T-cell (primary cell): ENCODE measurements around the gene DOCK9. TPM values are rescaled to one million over a fixed set of nuclear protein-coding genes. Genes with fewer than 3 reads are reported as not detected.
A peak's percentile ranks its signal among the peaks of the same experiment; 100 is the strongest.

Experiments
- ATAC-seq, 4 experiments: fragments of 200-7000 bp in 3 of 4; fragments of 150-1000 bp in 1 of 4; cut with Tn5 transposase; replicated peaks in 1 of 4; 1 replicate in 3 of 4; 2 replicates in 1 of 4; pipeline ENCODE4 v1.10.0; 2021; ENCODE audit warnings: moderate library complexity in 3 of 4, mild to moderate bottlenecking in 2 of 4, moderate number of reproducible peaks in 1 of 4
- CTCF ChIA-PET, 2 donors: fragments of 300-600 bp; sonication (Branson Sonifier 250); formaldehyde crosslinking; loops; one replicate each; lab custom pipeline; 2022; ENCODE audit warnings: antibody characterized with exemption in 2 of 2; lab: Charles Lee
- POLR2A ChIA-PET, 2 donors: fragments of 300-600 bp; sonication (Branson Sonifier 250); formaldehyde crosslinking; loops; one replicate each; lab custom pipeline; 2022; ENCODE audit warnings: antibody characterized with exemption in 2 of 2; lab: Charles Lee
- DNase-seq, 35 experiments: peaks; one replicate each; pipeline versions ENCODE4 v3.0.0 to v3.0.0-alpha.2; 2013 to 2023
- H3K27ac ChIP-seq: one replicate; pipeline ENCODE4 v1.5.1; 2013; ENCODE audit warnings: low read length
- H3K27me3 ChIP-seq, 2 experiments: replicated peaks in 1 of 2; 1 replicate in 1 of 2; 2 replicates in 1 of 2; pipeline versions ENCODE4 v1.6.1 to v1.7.0; 2013; ENCODE audit warnings: low read length in 1 of 2, mixed read lengths in 1 of 2; ENCODE audit not compliant: control insufficient read depth in 2 of 2, insufficient read depth in 2 of 2; ENCODE audit errors: extremely low read depth in 1 of 2
- H3K36me3 ChIP-seq, 2 donors: 1 replicate in 1 of 2; 2 replicates in 1 of 2; pipeline versions ENCODE4 v1.6.1 to v1.7.0; 2013; ENCODE audit warnings: low read length in 1 of 2; ENCODE audit not compliant: control insufficient read depth in 2 of 2, insufficient read depth in 1 of 2; ENCODE audit errors: extremely low read depth in 1 of 2
- H3K4me1 ChIP-seq, 2 experiments: 1 replicate in 1 of 2; 2 replicates in 1 of 2; pipeline versions ENCODE4 v1.6.1 to v1.7.0; 2013; ENCODE audit warnings: low read length in 2 of 2, mixed read lengths in 1 of 2; ENCODE audit not compliant: insufficient read depth in 2 of 2, control insufficient read depth in 1 of 2; ENCODE audit errors: extremely low read depth in 1 of 2
- H3K4me3 ChIP-seq, 2 donors: 1 replicate in 1 of 2; 2 replicates in 1 of 2; pipeline versions ENCODE4 v1.5.1 to v1.7.0; 2013; ENCODE audit warnings: mild to moderate bottlenecking in 2 of 2, low read length in 1 of 2, moderate library complexity in 1 of 2; ENCODE audit not compliant: control insufficient read depth in 1 of 2; ENCODE audit errors: extremely low read depth in 1 of 2
- H3K9me3 ChIP-seq: 2 replicates; pipeline ENCODE4 v1.7.0; 2013
- H3K27ac Mint-ChIP-seq, 2 donors: one replicate each; pipeline ENCODE4 v1.8.0; 2020 to 2021; ENCODE audit warnings: mild to moderate bottlenecking in 2 of 2, mixed read lengths in 2 of 2
- H3K27me3 Mint-ChIP-seq, 2 donors: one replicate each; pipeline ENCODE4 v1.8.0; 2021 to 2022; ENCODE audit warnings: mixed read lengths in 2 of 2
- H3K36me3 Mint-ChIP-seq: one replicate; pipeline ENCODE4 v1.8.0; 2021; ENCODE audit warnings: mixed read lengths
- H3K4me1 Mint-ChIP-seq, 3 donors: one replicate each; pipeline ENCODE4 v1.8.0; 2020 to 2022; ENCODE audit warnings: mixed read lengths in 3 of 3, mild to moderate bottlenecking in 1 of 3
- H3K4me3 Mint-ChIP-seq, 3 donors: one replicate each; pipeline ENCODE4 v1.8.0; 2020 to 2022; ENCODE audit warnings: mild to moderate bottlenecking in 3 of 3, mixed read lengths in 3 of 3, moderate library complexity in 3 of 3
- H3K9me3 Mint-ChIP-seq, 3 donors: one replicate each; pipeline ENCODE4 v1.8.0; 2020 to 2022; ENCODE audit warnings: mixed read lengths in 3 of 3
- WGBS: methylation state at CpG from one replicate; pipeline ENCODE4 v1.1.5; 2013; ENCODE audit warnings: missing lambda C conversion rate; ENCODE audit not compliant: insufficient coverage; 5-methylcytosine and 5-hydroxymethylcytosine counted together
- total RNA-seq, 35 experiments: library from RNA in 6 of 35; stranded (reverse) in 6 of 35; fragments of 120-200 nt in 1 of 35; gene quantifications; one replicate each; pipeline versions ENCODE4 v1.2.1 to v1.2.4 and lab custom pipeline; 2013 to 2026

Gene DOCK9
- total RNA-seq, 5 donors from 2014 or later (not counting 1 experiment from before 2014, with no cell fraction given), result 96.2 to 170 (median 162) TPM

DNA sequence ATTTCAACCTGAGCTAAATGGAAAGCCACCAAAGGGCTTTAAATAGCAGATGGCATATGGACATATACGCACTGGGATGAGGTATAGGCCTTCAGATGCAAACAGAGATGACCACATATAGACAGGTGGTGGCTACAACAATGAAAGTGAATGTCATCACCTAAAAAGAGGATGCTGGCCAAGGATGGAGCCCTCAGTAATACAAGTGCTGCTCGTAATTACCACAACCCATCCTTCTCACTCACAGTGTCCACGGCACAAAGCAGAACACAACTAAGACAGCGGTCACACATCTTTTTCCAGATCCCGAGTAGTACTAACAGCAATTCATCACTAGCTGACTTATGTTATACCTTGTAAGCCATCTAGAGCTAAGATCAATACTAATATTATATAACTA lies 18.2 kb upstream of the DOCK9 start:
- no peak overlapping the region for H3K4me3 ChIP-seq
- ChIA-PET POLR2A (no interaction called here), CTCF (no interaction called here)
- H3K9me3 ChIP-seq, result no peaks in the 10 kb centered on the region
- peaks cover 84 to 92% (median 89%) of the 10 kb centered on the region in 3 donors for H3K4me1 Mint-ChIP-seq
- ATAC-seq, result no peak
- H3K4me1 ChIP-seq, result peaks cover 46 to 62% of the 10 kb centered on the region in 2 experiments
- H3K27me3 ChIP-seq, result no peaks in the 10 kb centered on the region
- peak overlapping the region; percentile 86 to 97 for H3K27ac Mint-ChIP-seq
- no peaks in the 10 kb centered on the region for H3K9me3 Mint-ChIP-seq
- DNase-seq, result no peak
- H3K36me3 Mint-ChIP-seq, result peaks cover 19% of the 10 kb centered on the region
- 96% methylated on average over 5 of the region's 5 CpGs for WGBS
- no peaks in the 10 kb centered on the region for H3K27me3 Mint-ChIP-seq
- H3K4me3 Mint-ChIP-seq, result no peak overlapping the region
- H3K27ac ChIP-seq, result peak overlapping the region; percentile 31
- no peaks in the 10 kb centered on the region for H3K36me3 ChIP-seq

DNA sequence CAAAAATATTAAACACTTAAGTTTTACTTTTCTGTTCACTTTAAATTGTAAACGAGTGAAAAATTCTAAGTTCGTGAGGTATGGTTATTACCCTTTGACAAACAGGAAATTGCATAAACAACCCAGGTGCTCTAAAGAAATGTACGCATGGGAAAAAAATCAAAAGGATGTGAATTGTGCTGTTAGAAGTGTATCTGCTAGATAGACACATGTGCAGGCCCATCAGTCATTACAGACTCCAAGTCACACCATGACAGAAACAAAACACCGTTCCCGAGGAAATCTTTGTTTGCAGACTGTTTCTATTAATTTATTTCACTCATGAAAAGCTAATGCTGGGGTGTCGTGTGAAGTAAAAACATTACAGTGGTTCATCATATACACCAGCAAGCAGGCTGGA lies 17.0 kb upstream of the DOCK9 start:
- Histone ChIP-seq H3K4me3 (no peak overlapping the region), H3K27ac (peak overlapping the region; percentile 80), H3K4me1 (peaks cover 37 to 51% of the 10 kb centered on the region in 2 experiments), H3K36me3 (no peaks in the 10 kb centered on the region), H3K9me3 (no peaks in the 10 kb centered on the region), H3K27me3 (no peaks in the 10 kb centered on the region)
- H3K27ac Mint-ChIP-seq, result peak overlapping the region; percentile 86 to 97
- ATAC-seq (peak; percentile 71 to 86 (median 78)), DNase-seq (peak in 21 of 35 experiments; percentile 10 to 75 (median 28))
- H3K27me3 Mint-ChIP-seq, result no peaks in the 10 kb centered on the region
- ChIA-PET POLR2A (interaction anchor here (0.5 to 0.6 kb wide), 5 partner anchors 22 to 614 kb away, joined by 3 to 6 read pairs (median 4); no protein-coding TSS in a partner anchor), CTCF (interaction anchor here in 1 of 2 donors (0.9 to 1.0 kb wide), 2 partner anchors 10 to 15 kb away, joined by 3 to 4 read pairs; no protein-coding TSS in a partner anchor)
- WGBS, result no CpG with 5 or more reads among the region's 6 CpGs
- peak overlapping the region; percentile 8 to 68 (median 37) for H3K4me3 Mint-ChIP-seq
- peaks cover 28% of the 10 kb centered on the region for H3K36me3 Mint-ChIP-seq
- no peaks in the 10 kb centered on the region for H3K9me3 Mint-ChIP-seq
- H3K4me1 Mint-ChIP-seq, result peaks cover 81 to 86% (median 86%) of the 10 kb centered on the region in 3 donors

- CTCF ChIA-PET, result interaction anchor here in 1 of 2 donors (1.0 kb wide), 1 partner anchor 16 kb away, joined by 4 read pairs; no protein-coding TSS in a partner anchor
Measured at GRCh38 chr13:98994080-98994479, 16.2 kb upstream of the DOCK9 start.

GRCh38 chr13:98992355-98992754 lies 14.5 kb upstream of the DOCK9 start:
- peaks cover 20 to 25% of the 10 kb centered on the region in 2 experiments for H3K4me1 ChIP-seq
- Mint-ChIP-seq H3K27ac (peak overlapping the region; percentile 44 to 71), H3K27me3 (no peaks in the 10 kb centered on the region), H3K4me1 (peaks cover 74 to 80% (median 74%) of the 10 kb centered on the region in 3 donors), H3K9me3 (no peaks in the 10 kb centered on the region), H3K36me3 (peaks cover 30% of the 10 kb centered on the region), H3K4me3 (no peak overlapping the region)
- ATAC-seq (no peak), DNase-seq (no peak)
- CTCF ChIA-PET, result interaction anchor here in 1 of 2 donors (0.5 kb wide), 1 partner anchor 93 kb away, joined by 3 read pairs; no protein-coding TSS in a partner anchor
- no peaks in the 10 kb centered on the region for H3K9me3 ChIP-seq
- H3K4me3 ChIP-seq, result no peak overlapping the region
- H3K27me3 ChIP-seq, result no peaks in the 10 kb centered on the region
- no peaks in the 10 kb centered on the region for H3K36me3 ChIP-seq
- POLR2A ChIA-PET, result no interaction called here
- H3K27ac ChIP-seq, result no peak overlapping the region
- WGBS, result 100% methylated on average over 1 of the region's 7 CpGs

More at GRCh38 chr13:98994080-98994479, 16.2 kb upstream of the DOCK9 start:
- H3K4me1 ChIP-seq, result peaks cover 28 to 43% of the 10 kb centered on the region in 2 experiments
- H3K27ac ChIP-seq, result no peak overlapping the region
- ATAC-seq (no peak), DNase-seq (no peak)
- H3K4me3 ChIP-seq, result no peak overlapping the region
- no peaks in the 10 kb centered on the region for H3K27me3 ChIP-seq
- Mint-ChIP-seq H3K4me1 (peaks cover 79 to 84% (median 80%) of the 10 kb centered on the region in 3 donors), H3K36me3 (peaks cover 30% of the 10 kb centered on the region), H3K9me3 (no peaks in the 10 kb centered on the region), H3K4me3 (no peak overlapping the region), H3K27ac (peak overlapping the region; percentile 61 to 65), H3K27me3 (no peaks in the 10 kb centered on the region)
- no peaks in the 10 kb centered on the region for H3K36me3 ChIP-seq
- POLR2A ChIA-PET, result interaction anchor here (0.6 kb wide), 2 partner anchors 52 to 614 kb away, joined by 3 read pairs; no protein-coding TSS in a partner anchor
- no peaks in the 10 kb centered on the region for H3K9me3 ChIP-seq
- no CpG with 5 or more reads among the region's 2 CpGs for WGBS

DNA sequence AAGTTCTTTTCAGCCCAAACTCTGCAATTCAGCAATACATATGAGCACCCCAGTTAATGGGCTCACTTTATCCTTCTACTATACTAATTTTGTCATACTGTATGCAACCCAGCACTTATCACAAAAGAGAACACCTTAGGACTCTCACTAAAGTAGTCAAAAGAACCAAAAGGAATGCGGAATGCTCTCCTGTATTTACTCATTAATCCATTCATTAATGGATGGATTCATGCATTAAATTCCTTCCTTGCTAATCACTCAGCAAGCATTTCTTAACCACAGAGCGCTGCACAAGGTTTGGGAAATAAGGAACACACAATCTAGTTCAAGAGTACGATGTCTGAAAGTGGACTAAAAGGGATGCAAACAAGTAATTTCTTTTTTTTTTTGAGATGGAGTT lies 12.8 kb upstream of the DOCK9 start:
- 100% methylated on average over 1 of the region's 3 CpGs for WGBS
- Histone ChIP-seq H3K4me3 (no peak overlapping the region), H3K27me3 (no peaks in the 10 kb centered on the region), H3K9me3 (no peaks in the 10 kb centered on the region), H3K27ac (no peak overlapping the region), H3K36me3 (no peaks in the 10 kb centered on the region), H3K4me1 (peaks cover 9 to 12% of the 10 kb centered on the region in 2 experiments)
- no peak overlapping the region for H3K4me3 Mint-ChIP-seq
- peaks cover 28% of the 10 kb centered on the region for H3K36me3 Mint-ChIP-seq
- ChIA-PET CTCF (no interaction called here), POLR2A (interaction anchor here in 1 of 2 donors (0.7 kb wide), 1 partner anchor 50 kb away, joined by 3 read pairs; no protein-coding TSS in a partner anchor)
- no peak overlapping the region for H3K27ac Mint-ChIP-seq
- H3K27me3 Mint-ChIP-seq, result no peaks in the 10 kb centered on the region
- no peak for ATAC-seq
- DNase-seq, result no peak
- H3K9me3 Mint-ChIP-seq, result no peaks in the 10 kb centered on the region
- peaks cover 60 to 77% (median 71%) of the 10 kb centered on the region in 3 donors for H3K4me1 Mint-ChIP-seq

- no peak for DNase-seq
- ChIA-PET CTCF (no interaction called here), POLR2A (no interaction called here)
- Mint-ChIP-seq H3K4me1 (peaks cover 60 to 75% (median 71%) of the 10 kb centered on the region in 3 donors), H3K27me3 (no peaks in the 10 kb centered on the region), H3K36me3 (peaks cover 24% of the 10 kb centered on the region), H3K4me3 (no peak overlapping the region), H3K27ac (no peak overlapping the region), H3K9me3 (no peaks in the 10 kb centered on the region)
- H3K36me3 ChIP-seq, result no peaks in the 10 kb centered on the region
- H3K9me3 ChIP-seq, result no peaks in the 10 kb centered on the region
- WGBS, result no CpG with 5 or more reads among the region's 4 CpGs
- ATAC-seq, result no peak
- H3K27me3 ChIP-seq, result no peaks in the 10 kb centered on the region
- no peak overlapping the region for H3K27ac ChIP-seq
- no peak overlapping the region for H3K4me3 ChIP-seq
- peaks cover 5 to 6% of the 10 kb centered on the region in 2 experiments for H3K4me1 ChIP-seq
Measured at GRCh38 chr13:98989469-98990235, 11.8 kb upstream of the DOCK9 start.
